H9 (cell line): ENCODE data around the gene SLC22A3. TPM values are rescaled to one million over a fixed set of nuclear protein-coding genes. Genes with fewer than 3 reads are reported as not detected.

Source experiments
- DNase-seq: peaks from one replicate; pipeline ENCODE4 v3.0.0-alpha.2; 2017
- H2AFZ ChIP-seq: one replicate; pipeline ENCODE4 v1.6.1; 2013; ENCODE audit warnings: mild to moderate bottlenecking, low read length, control low read depth, moderate library complexity
- H2AK5ac ChIP-seq: 2 replicates; pipeline ENCODE4 v1.6.1; 2013; ENCODE audit warnings: low read length, control low read depth, mixed read lengths; ENCODE audit not compliant: insufficient read length
- H2BK120ac ChIP-seq: one replicate; pipeline ENCODE4 v1.6.1; 2013; ENCODE audit warnings: low read depth, mild to moderate bottlenecking, low read length, control low read depth, inconsistent platforms; ENCODE audit not compliant: poor library complexity, severe bottlenecking
- H2BK12ac ChIP-seq: 2 replicates; pipeline ENCODE4 v1.6.1; 2013; ENCODE audit warnings: low read length, control low read depth, mixed read lengths, low read depth; ENCODE audit not compliant: insufficient read length
- H2BK15ac ChIP-seq: 2 replicates; pipeline ENCODE4 v1.6.1; 2013; ENCODE audit warnings: low read depth, low read length, control low read depth
- H2BK20ac ChIP-seq: one replicate; pipeline ENCODE4 v1.6.1; 2013; ENCODE audit warnings: low read depth, mild to moderate bottlenecking, low read length, control low read depth, inconsistent platforms; ENCODE audit not compliant: poor library complexity, severe bottlenecking
- H2BK5ac ChIP-seq: 2 replicates; pipeline ENCODE4 v1.6.1; 2013; ENCODE audit warnings: low read length, control low read depth, mixed read lengths; ENCODE audit not compliant: insufficient read length
- H3K14ac ChIP-seq: 2 replicates; pipeline ENCODE4 v1.6.1; 2013; ENCODE audit warnings: low read length, control low read depth; ENCODE audit not compliant: insufficient read depth
- H3K18ac ChIP-seq: 2 replicates; pipeline ENCODE4 v1.6.1; 2013; ENCODE audit warnings: low read depth, mild to moderate bottlenecking, mixed read lengths, low read length, control low read depth; ENCODE audit not compliant: insufficient read length
- H3K23ac ChIP-seq: 2 replicates; pipeline ENCODE4 v1.6.1; 2013; ENCODE audit warnings: low read length, control low read depth, mixed read lengths, low read depth; ENCODE audit not compliant: insufficient read length
- H3K23me2 ChIP-seq: 2 replicates; pipeline ENCODE4 v1.6.1; 2013; ENCODE audit warnings: low read depth, mild to moderate bottlenecking, mixed read lengths, low read length, control low read depth; ENCODE audit not compliant: insufficient read length, poor library complexity, severe bottlenecking
- H3K27ac ChIP-seq: 2 replicates; pipeline ENCODE4 v1.5.1; 2013; ENCODE audit warnings: low read length, control low read depth, mixed read lengths, low read depth; ENCODE audit not compliant: insufficient read length
- H3K27me3 ChIP-seq: 2 replicates; pipeline ENCODE4 v1.6.1; 2013; ENCODE audit warnings: low read length, control low read depth, inconsistent platforms; ENCODE audit not compliant: insufficient read depth
- H3K4ac ChIP-seq: 2 replicates; pipeline ENCODE4 v1.6.1; 2013; ENCODE audit warnings: low read depth, mild to moderate bottlenecking, control low read depth, inconsistent platforms, low read length, moderate library complexity
- H3K4me1 ChIP-seq: 2 replicates; pipeline ENCODE4 v1.6.1; 2013; ENCODE audit warnings: low read length, control low read depth, inconsistent platforms; ENCODE audit not compliant: insufficient read depth
- H3K4me2 ChIP-seq: 2 replicates; pipeline ENCODE4 v1.6.1; 2013; ENCODE audit warnings: low read length, control low read depth, mixed read lengths; ENCODE audit not compliant: insufficient read length, insufficient read depth
- H3K56ac ChIP-seq: 2 replicates; pipeline ENCODE4 v1.6.1; 2013; ENCODE audit warnings: low read depth, mild to moderate bottlenecking, mixed read lengths, low read length, control low read depth; ENCODE audit not compliant: insufficient read length
- H3K79me1 ChIP-seq: 2 replicates; pipeline ENCODE4 v1.6.1; 2013; ENCODE audit warnings: low read depth, mild to moderate bottlenecking, moderate library complexity, low read length, control low read depth, inconsistent platforms; ENCODE audit not compliant: insufficient read depth, poor library complexity, severe bottlenecking
- H3K79me2 ChIP-seq: 2 replicates; pipeline ENCODE4 v1.6.1; 2013; ENCODE audit warnings: low read length, control low read depth, inconsistent platforms; ENCODE audit not compliant: insufficient read depth
- H3K9ac ChIP-seq: 2 replicates; pipeline ENCODE4 v1.6.1; 2013; ENCODE audit warnings: low read length, control low read depth, mixed read lengths; ENCODE audit not compliant: insufficient read length; ENCODE audit errors: extremely low read depth
- H3K9me3 ChIP-seq: one replicate; pipeline ENCODE4 v1.6.1; 2013; ENCODE audit warnings: low read depth, low read length, inconsistent platforms; ENCODE audit not compliant: control insufficient read depth
- H3T11ph ChIP-seq: one replicate; pipeline ENCODE4 v1.6.1; 2013; ENCODE audit warnings: mild to moderate bottlenecking, low read length, control low read depth, inconsistent platforms
- H4K20me1 ChIP-seq: one replicate; pipeline ENCODE4 v1.6.1; 2013; ENCODE audit not compliant: control insufficient read depth, insufficient read length, insufficient read depth
- H4K5ac ChIP-seq: 2 replicates; pipeline ENCODE4 v1.6.1; 2013; ENCODE audit warnings: low read depth, mild to moderate bottlenecking, mixed read lengths, low read length, control low read depth; ENCODE audit not compliant: insufficient read length
- H4K8ac ChIP-seq: replicated peaks from 2 replicates; pipeline ENCODE4 v1.6.1; 2013; ENCODE audit warnings: low read length, control low read depth, mixed read lengths, low read depth; ENCODE audit not compliant: insufficient read length
- H4K91ac ChIP-seq: 2 replicates; pipeline ENCODE4 v1.6.1; 2013; ENCODE audit warnings: low read depth, mild to moderate bottlenecking, moderate library complexity, mixed read lengths, low read length, control low read depth; ENCODE audit not compliant: insufficient read length
- H3K27ac Mint-ChIP-seq, 3 experiments: 2 replicates in 2 of 3; 3 replicates in 1 of 3; pipeline ENCODE4 v1.8.0; 2020 to 2021; ENCODE audit warnings: mixed read lengths in 3 of 3, mild to moderate bottlenecking in 1 of 3, moderate library complexity in 1 of 3
- H3K27me3 Mint-ChIP-seq: 2 replicates; pipeline ENCODE4 v1.8.0; 2021; ENCODE audit warnings: low read depth, mild to moderate bottlenecking, moderate library complexity, mixed read lengths
- H3K36me3 Mint-ChIP-seq, 3 experiments: 2 replicates in 2 of 3; 3 replicates in 1 of 3; pipeline ENCODE4 v1.8.0; 2020 to 2021; ENCODE audit warnings: low read depth in 3 of 3, mixed read lengths in 3 of 3; ENCODE audit not compliant: insufficient read depth in 1 of 3
- H3K4me1 Mint-ChIP-seq, 2 experiments: 2 replicates each; pipeline ENCODE4 v1.8.0; 2020; ENCODE audit warnings: mixed read lengths in 2 of 2
- H3K4me3 Mint-ChIP-seq, 2 experiments: 2 replicates in 1 of 2; 3 replicates in 1 of 2; pipeline ENCODE4 v1.8.0; 2020 to 2021; ENCODE audit warnings: mild to moderate bottlenecking in 2 of 2, mixed read lengths in 2 of 2, moderate library complexity in 1 of 2
- H3K9me3 Mint-ChIP-seq, 2 experiments: 2 replicates in 1 of 2; 3 replicates in 1 of 2; pipeline ENCODE4 v1.8.0; 2020; ENCODE audit warnings: mild to moderate bottlenecking in 2 of 2, mixed read lengths in 2 of 2, moderate library complexity in 1 of 2
- WGBS: extraction: QIAGEN DNeasy Blood & Tissue Kit; methylation state at CpG from one replicate; pipeline ENCODE4 v1.1.7; 2013; ENCODE audit warnings: missing lambda C conversion rate, low lambda C conversion rate, mixed read lengths; ENCODE audit not compliant: insufficient read length; ENCODE audit errors: extremely low coverage; 5-methylcytosine and 5-hydroxymethylcytosine counted together
- total RNA-seq: library from RNA; stranded (reverse); gene quantifications from 2 replicates; pipeline ENCODE4 v1.2.1, GENCODE V29; 2021
- TF ChIP-seq, protein P1 (sequence below): fragments of 200-600 bp; sonication (generic); conservative IDR thresholded peaks from 3 replicates; pipeline ENCODE4 v1.8.0; 2021; ENCODE audit warnings: antibody characterized with exemption, mild to moderate bottlenecking

SLC22A3 gene
- total RNA-seq, 1 experiment from 2014 or later = 2.7 TPM

DNA sequence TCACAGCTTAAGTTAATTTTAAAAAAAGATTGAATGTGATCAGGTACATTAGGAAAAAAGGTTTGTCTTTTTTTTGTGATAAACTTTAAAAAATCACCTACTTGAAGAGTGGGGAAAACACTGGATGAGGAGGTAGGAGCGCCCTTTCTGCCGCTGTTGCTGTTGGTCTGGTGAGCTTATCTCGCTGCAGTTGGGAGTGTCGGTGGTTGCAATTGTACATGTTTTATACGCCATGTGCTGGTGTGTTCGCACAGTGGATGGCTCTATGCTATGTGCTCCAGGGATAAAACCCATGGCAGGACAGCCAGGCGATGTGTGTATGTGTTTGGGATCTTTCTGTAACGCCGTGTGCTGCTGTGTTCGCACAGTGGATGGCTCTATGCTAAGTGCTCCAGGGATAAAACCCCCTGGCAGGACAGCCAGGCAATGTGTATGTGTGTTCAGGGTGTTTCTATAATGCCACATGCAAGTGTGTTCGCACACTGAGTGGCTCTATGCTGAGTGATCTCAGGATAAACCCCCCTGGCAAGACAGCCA lies 1.7 kb downstream of the SLC22A3 start:
- no CpG with 5 or more reads among the region's 11 CpGs for WGBS
- peak overlapping the region; percentile 56 to 69; a peak in 4 of 5 replicates for H3K4me3 Mint-ChIP-seq

More for the DNA sequence above, 1.7 kb downstream of the SLC22A3 start:
- Histone ChIP-seq H2BK15ac (no peak overlapping the region), H3K23me2 (peaks cover 9% of the 10 kb centered on the region), H2BK5ac (no peak overlapping the region), H4K20me1 (no peaks in the 10 kb centered on the region), H3K14ac (no peak overlapping the region), H3K4me1 (peaks cover 2% of the 10 kb centered on the region; the same call in 1 of the 2 replicates), H3K9me3 (no peaks in the 10 kb centered on the region), H3K27me3 (peaks cover 23% of the 10 kb centered on the region; the same call in 1 of the 2 replicates), H3K23ac (no peak overlapping the region), H3K79me2 (no peaks in the 10 kb centered on the region), H2BK20ac (no peak overlapping the region), H3T11ph (no peak overlapping the region), H3K18ac (no peak overlapping the region), H3K4me2 (no peak overlapping the region), H4K91ac (no peak overlapping the region), H2AK5ac (no peak overlapping the region), H2BK120ac (no peak overlapping the region), H2BK12ac (no peak overlapping the region), H4K5ac (no peak overlapping the region), H3K9ac (no peak overlapping the region), H3K27ac (no peak overlapping the region), H3K79me1 (no peaks in the 10 kb centered on the region), H3K56ac (no peak overlapping the region), H4K8ac (no peak overlapping the region), H3K4ac (no peak overlapping the region), H2AFZ (no peak overlapping the region)
- no peak for DNase-seq
- TF ChIP-seq, protein P1, sequence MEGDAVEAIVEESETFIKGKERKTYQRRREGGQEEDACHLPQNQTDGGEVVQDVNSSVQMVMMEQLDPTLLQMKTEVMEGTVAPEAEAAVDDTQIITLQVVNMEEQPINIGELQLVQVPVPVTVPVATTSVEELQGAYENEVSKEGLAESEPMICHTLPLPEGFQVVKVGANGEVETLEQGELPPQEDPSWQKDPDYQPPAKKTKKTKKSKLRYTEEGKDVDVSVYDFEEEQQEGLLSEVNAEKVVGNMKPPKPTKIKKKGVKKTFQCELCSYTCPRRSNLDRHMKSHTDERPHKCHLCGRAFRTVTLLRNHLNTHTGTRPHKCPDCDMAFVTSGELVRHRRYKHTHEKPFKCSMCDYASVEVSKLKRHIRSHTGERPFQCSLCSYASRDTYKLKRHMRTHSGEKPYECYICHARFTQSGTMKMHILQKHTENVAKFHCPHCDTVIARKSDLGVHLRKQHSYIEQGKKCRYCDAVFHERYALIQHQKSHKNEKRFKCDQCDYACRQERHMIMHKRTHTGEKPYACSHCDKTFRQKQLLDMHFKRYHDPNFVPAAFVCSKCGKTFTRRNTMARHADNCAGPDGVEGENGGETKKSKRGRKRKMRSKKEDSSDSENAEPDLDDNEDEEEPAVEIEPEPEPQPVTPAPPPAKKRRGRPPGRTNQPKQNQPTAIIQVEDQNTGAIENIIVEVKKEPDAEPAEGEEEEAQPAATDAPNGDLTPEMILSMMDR = no peak
- Mint-ChIP-seq H3K36me3 (no peaks in the 10 kb centered on the region; a peak in 1 of 7 replicates), H3K27ac (no peak overlapping the region), H3K9me3 (no peaks in the 10 kb centered on the region), H3K27me3 (peaks cover 49% of the 10 kb centered on the region), H3K4me1 (peaks cover 16 to 18% of the 10 kb centered on the region in 2 experiments)
